CD4-positive, CD25-positive, alpha-beta regulatory T cell (primary cell): ENCODE measurements around the gene HES4. TPM values are rescaled to one million over a fixed set of nuclear protein-coding genes. Genes with fewer than 3 reads are reported as not detected.

Experiments used
- ATAC-seq, 2 donors: fragments of 150-1000 bp; cut with Tn5 transposase; one replicate each; pipeline ENCODE4 v1.10.0; 2021; ENCODE audit warnings: low read depth in 2 of 2, moderate number of reproducible peaks in 2 of 2, moderate library complexity in 1 of 2
- DNase-seq, 3 donors: peaks; one replicate each; pipeline versions ENCODE4 v3.0.0 to v3.0.0-alpha.2; 2012 to 2022; ENCODE audit warnings: mixed read lengths in 1 of 3
- H3K27ac ChIP-seq: one replicate; pipeline ENCODE4 v1.7.0; 2013; ENCODE audit warnings: mild to moderate bottlenecking, low read length; ENCODE audit not compliant: insufficient read depth, poor library complexity, severe bottlenecking
- H3K27me3 ChIP-seq: one replicate; pipeline ENCODE4 v1.7.0; 2013; ENCODE audit warnings: low read length; ENCODE audit not compliant: control insufficient read depth, insufficient read depth
- H3K36me3 ChIP-seq: one replicate; pipeline ENCODE4 v1.7.0; 2013; ENCODE audit warnings: mild to moderate bottlenecking, low read length, moderate library complexity; ENCODE audit not compliant: control insufficient read depth, insufficient read depth
- H3K4me1 ChIP-seq: 2 replicates; pipeline ENCODE4 v1.7.0; 2013; ENCODE audit warnings: mild to moderate bottlenecking, low read length; ENCODE audit not compliant: insufficient read depth, control insufficient read depth, poor library complexity, severe bottlenecking
- H3K4me3 ChIP-seq: one replicate; pipeline ENCODE4 v1.7.0; 2013; ENCODE audit warnings: low read depth, mild to moderate bottlenecking, low read length, moderate library complexity
- H3K9me3 ChIP-seq, 2 experiments: 1 replicate in 1 of 2; 2 replicates in 1 of 2; pipeline ENCODE4 v1.7.0; 2013; ENCODE audit warnings: low read length in 2 of 2, mild to moderate bottlenecking in 1 of 2, moderate library complexity in 1 of 2; ENCODE audit not compliant: control insufficient read depth in 2 of 2
- H3K27ac Mint-ChIP-seq, 3 donors: one replicate each; pipeline ENCODE4 v1.8.0; 2020 to 2022; ENCODE audit warnings: mild to moderate bottlenecking in 3 of 3, mixed read lengths in 3 of 3, moderate library complexity in 2 of 3
- H3K27me3 Mint-ChIP-seq: one replicate; pipeline ENCODE4 v1.8.0; 2022; ENCODE audit warnings: mild to moderate bottlenecking, mixed read lengths
- H3K36me3 Mint-ChIP-seq: one replicate; pipeline ENCODE4 v1.8.0; 2020; ENCODE audit warnings: mixed read lengths
- H3K4me1 Mint-ChIP-seq, 4 donors: one replicate each; pipeline ENCODE4 v1.8.0; 2020 to 2022; ENCODE audit warnings: mixed read lengths in 4 of 4, mild to moderate bottlenecking in 1 of 4
- H3K4me3 Mint-ChIP-seq, 4 donors: one replicate each; pipeline ENCODE4 v1.8.0; 2020 to 2022; ENCODE audit warnings: mild to moderate bottlenecking in 4 of 4, mixed read lengths in 4 of 4, moderate library complexity in 3 of 4
- H3K9me3 Mint-ChIP-seq, 7 donors: one replicate each; pipeline ENCODE4 v1.8.0; 2020 to 2022; ENCODE audit warnings: mixed read lengths in 7 of 7, mild to moderate bottlenecking in 3 of 7, moderate library complexity in 2 of 7
- polyA plus RNA-seq, 4 donors: library from polyadenylated mRNA; unstranded; fragments of 300-500 nt; fragmentation: Illumina TruSeq; gene quantifications; one replicate each; pipeline ENCODE4 v1.2.3, GENCODE V29; 2021
- total RNA-seq: library from RNA; stranded (reverse); gene quantifications from one replicate; pipeline ENCODE4 v1.2.3, GENCODE V29; 2022

HES4 gene
- total and polyA plus RNA-seq, 5 donors from 2014 or later: 0.21 to 25.9 (median 1.2) TPM; not detected in 1

DNA sequence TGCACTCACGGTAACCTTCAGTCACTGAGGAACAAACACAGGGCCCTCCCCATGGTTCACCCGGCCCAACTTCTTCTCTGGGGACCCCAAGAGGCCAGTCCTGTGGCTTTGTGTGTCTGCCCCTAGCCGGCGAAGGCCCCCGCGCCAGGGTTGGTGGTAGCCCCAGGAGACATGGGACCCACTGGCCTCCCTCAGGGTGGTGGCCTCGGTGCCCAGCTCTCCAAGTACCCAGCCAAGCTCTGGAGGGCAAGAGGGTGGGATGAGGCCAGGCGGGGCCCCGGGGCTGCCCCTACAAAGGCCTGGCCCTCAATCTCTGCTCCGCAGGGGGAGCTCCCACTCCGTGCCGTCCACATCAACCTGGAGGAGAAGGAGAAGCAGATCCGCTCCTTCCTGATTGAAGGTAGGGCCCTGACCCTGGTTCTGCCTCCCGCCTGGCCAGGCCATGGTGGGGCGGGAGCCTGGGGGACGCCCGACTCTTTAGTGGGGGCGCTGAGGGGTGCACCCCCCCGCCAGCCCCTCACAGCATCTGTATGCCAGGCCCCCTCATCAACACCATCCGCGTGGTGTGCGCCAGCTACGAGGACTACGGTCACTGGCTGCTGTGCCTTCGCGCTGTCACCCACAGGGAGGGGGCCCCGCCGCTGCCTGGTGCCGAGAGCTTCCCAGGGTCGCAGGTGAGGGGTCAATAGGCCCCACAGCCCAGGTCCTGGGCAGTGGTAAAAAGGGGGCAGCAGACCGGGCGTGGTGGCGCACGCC is 28.0 kb downstream of the HES4 start:
- no peak overlapping the region for H3K4me3 Mint-ChIP-seq
- H3K4me1 Mint-ChIP-seq: peaks cover 0 to 8% (median 0%) of the 10 kb centered on the region in 4 donors
- H3K9me3 Mint-ChIP-seq: no peaks in the 10 kb centered on the region
- H3K27me3 Mint-ChIP-seq: peaks cover 7% of the 10 kb centered on the region
- Histone ChIP-seq H3K27me3 (no peaks in the 10 kb centered on the region), H3K4me1 (peaks cover 14% of the 10 kb centered on the region), H3K4me3 (no peak overlapping the region), H3K9me3 (no peaks in the 10 kb centered on the region), H3K36me3 (no peaks in the 10 kb centered on the region), H3K27ac (no peak overlapping the region)
- ATAC-seq: no peak
- H3K36me3 Mint-ChIP-seq: no peaks in the 10 kb centered on the region
- H3K27ac Mint-ChIP-seq: no peak overlapping the region
- no peak for DNase-seq

DNA sequence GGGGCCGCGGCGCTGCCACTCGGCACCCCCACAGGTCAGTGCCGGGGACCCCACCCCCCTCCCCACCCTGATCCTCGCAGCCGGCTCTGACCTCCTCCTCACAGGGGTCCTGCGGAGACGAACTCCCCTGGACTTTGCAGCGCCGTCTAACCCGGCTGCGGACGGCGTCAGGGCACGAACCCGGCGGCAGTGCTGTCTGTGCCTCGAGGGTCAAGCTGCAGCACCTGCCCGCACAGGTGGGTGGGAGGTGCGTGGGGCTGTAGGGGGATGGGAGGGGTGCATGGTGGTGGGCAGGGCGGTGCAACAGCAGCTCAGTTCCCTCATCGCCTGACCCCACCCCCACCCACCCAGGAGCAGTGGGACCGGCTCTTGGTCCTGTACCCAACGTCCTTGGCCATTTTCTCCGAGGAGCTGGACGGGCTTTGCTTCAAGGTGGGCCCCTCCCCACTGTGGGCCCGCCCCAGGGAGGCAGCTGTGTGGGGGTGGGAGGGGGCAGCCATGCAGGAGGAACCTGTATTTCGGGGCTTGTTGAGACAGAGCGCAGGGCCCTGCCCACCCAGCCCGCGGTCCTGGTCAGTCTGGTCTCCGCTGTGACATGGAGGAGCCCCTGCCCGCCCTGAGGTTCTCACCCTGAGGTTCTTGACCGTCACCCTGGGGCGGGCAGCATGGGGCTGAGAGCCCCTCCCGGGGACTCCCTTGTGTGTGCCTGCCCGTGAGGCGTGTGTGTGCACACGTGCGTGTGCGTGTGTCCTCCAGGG is 28.7 kb downstream of the HES4 start:
- no peak for ATAC-seq
- H3K27ac Mint-ChIP-seq: no peak overlapping the region
- Histone ChIP-seq H3K27me3 (no peaks in the 10 kb centered on the region), H3K4me1 (peaks cover 19% of the 10 kb centered on the region), H3K36me3 (no peaks in the 10 kb centered on the region), H3K9me3 (no peaks in the 10 kb centered on the region), H3K4me3 (no peak overlapping the region), H3K27ac (no peak overlapping the region)
- H3K4me1 Mint-ChIP-seq: peaks cover 0 to 8% (median 0%) of the 10 kb centered on the region in 4 donors
- H3K27me3 Mint-ChIP-seq: peaks cover 7% of the 10 kb centered on the region
- H3K9me3 Mint-ChIP-seq: no peaks in the 10 kb centered on the region
- H3K36me3 Mint-ChIP-seq: no peaks in the 10 kb centered on the region
- DNase-seq: no peak
- no peak overlapping the region for H3K4me3 Mint-ChIP-seq

DNA sequence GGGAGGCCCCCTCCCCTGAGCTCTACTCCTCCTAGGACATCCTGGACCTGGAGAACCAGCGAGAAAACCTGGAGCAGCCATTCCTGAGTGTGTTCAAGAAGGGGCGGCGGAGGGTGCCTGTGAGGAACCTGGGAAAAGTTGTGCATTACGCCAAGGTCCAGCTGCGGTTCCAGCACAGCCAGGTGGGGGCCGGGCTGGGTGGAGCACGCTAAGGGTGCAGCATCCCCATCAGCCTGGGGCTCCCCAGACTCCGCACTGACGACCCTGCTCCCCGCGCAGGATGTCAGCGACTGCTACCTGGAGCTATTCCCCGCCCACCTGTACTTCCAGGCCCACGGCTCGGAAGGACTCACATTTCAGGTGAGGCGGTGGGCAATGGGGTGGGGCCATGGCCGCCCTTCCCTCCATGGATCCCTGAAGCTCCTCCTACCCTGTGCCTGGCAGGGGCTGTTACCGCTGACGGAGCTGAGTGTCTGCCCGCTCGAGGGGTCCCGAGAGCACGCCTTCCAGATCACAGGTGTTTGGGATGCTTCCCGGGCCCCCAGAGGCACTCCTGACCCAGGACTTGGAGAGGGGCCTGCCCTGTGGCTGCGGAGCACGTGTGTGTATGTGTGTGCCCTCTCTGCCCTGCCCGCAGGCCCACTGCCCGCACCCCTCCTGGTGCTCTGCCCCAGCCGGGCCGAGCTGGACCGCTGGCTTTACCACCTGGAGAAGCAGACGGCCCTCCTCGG is 29.5 kb downstream of the HES4 start:
- H3K4me3 Mint-ChIP-seq: no peak overlapping the region
- H3K4me1 ChIP-seq: peaks cover 21% of the 10 kb centered on the region
- no peaks in the 10 kb centered on the region for H3K9me3 ChIP-seq
- no peak for ATAC-seq
- H3K9me3 Mint-ChIP-seq: no peaks in the 10 kb centered on the region
- no peak for DNase-seq
- no peaks in the 10 kb centered on the region for H3K36me3 Mint-ChIP-seq
- peaks cover 0 to 8% (median 0%) of the 10 kb centered on the region in 4 donors for H3K4me1 Mint-ChIP-seq
- no peak overlapping the region for H3K27ac Mint-ChIP-seq
- H3K27me3 Mint-ChIP-seq: peaks cover under 1% of the 10 kb centered on the region
- H3K27me3 ChIP-seq: no peaks in the 10 kb centered on the region
- no peaks in the 10 kb centered on the region for H3K36me3 ChIP-seq
- no peak overlapping the region for H3K4me3 ChIP-seq
- H3K27ac ChIP-seq: no peak overlapping the region

DNA sequence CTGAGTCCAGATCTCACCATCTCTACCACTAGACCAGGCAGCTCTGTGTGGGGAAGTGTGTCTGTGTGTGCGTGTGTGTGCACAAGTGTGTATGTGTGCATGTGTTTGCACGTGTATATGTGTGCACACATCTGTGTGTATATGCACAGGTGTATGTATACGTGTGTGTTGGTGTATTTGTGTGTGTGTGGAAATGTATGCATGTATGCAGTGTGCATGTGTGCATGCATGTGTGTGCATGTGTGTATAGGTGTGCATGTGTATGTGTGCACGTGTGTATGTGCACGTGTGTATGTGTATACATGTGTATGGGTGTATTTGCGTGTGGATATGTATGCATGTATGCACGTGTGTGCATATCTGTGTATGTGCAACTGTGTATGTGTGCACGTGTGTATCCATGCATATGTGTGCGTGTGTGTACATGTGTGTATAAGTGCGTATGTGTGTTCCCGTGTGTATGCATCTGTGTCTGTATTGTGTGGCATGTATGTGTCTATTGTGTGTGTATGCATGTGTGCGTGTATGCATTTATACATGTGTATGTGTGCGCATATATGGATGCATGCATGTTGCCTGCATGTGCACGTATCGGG is 30.5 kb downstream of the HES4 start:
- Mint-ChIP-seq H3K27me3 (no peaks in the 10 kb centered on the region), H3K36me3 (no peaks in the 10 kb centered on the region), H3K4me3 (peak overlapping the region in 1 of 4 donors; percentile 84), H3K27ac (no peak overlapping the region), H3K4me1 (peaks cover 0 to 10% (median 0%) of the 10 kb centered on the region in 4 donors), H3K9me3 (no peaks in the 10 kb centered on the region)
- peaks cover 21% of the 10 kb centered on the region for H3K4me1 ChIP-seq
- no peaks in the 10 kb centered on the region for H3K9me3 ChIP-seq
- ATAC-seq: no peak
- no peak overlapping the region for H3K4me3 ChIP-seq
- H3K27me3 ChIP-seq: no peaks in the 10 kb centered on the region
- DNase-seq: no peak
- H3K27ac ChIP-seq: no peak overlapping the region
- no peaks in the 10 kb centered on the region for H3K36me3 ChIP-seq

DNA sequence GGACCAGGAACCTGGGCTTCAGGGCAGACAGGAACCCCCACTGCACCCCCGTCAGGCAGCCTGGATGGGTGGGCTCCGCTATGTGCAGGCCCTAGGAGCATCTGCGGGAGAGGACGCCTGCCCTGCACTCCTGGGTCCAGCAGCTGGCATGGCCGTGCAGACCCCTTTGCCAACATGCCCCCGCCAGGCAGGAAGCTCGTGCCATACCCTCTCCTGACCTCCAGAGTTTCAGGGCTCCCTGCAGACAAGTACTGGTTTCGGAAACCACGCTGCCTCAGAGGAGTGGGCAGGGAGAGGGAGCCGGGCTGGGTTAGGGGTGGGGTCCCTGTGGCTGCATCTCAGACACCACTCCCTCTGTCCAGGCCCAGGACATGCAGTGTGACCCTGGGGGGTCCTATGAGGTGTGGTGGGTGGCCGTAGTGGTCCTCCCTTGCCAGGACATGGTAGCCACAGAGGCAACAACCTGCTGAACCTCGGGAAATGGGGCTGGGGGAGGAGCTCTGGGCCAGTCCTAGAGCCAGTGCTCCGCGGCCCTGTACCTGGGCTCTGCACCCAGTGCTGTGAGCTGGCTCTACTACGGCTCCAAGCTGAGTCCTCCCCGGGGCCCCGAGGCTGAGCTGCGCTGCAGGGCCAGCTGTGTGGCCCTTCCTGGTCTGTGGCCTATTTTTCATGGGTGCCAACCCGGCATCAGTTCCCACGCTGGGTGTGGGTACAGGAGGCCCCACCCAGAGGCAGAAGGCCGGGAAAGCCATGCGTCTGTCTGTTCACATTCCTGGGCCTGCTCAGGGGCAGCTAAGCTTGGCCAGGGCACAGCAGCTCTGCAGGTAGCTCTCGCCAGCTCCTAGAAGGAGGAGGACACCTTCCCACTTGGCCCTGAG is 32.2 kb downstream of the HES4 start:
- H3K4me3 Mint-ChIP-seq: peak overlapping the region in 3 of 4 donors; percentile 31 to 89 (median 54)
- Histone ChIP-seq H3K4me3 (no peak overlapping the region), H3K27me3 (no peaks in the 10 kb centered on the region), H3K4me1 (peaks cover 21% of the 10 kb centered on the region), H3K9me3 (no peaks in the 10 kb centered on the region), H3K27ac (no peak overlapping the region), H3K36me3 (no peaks in the 10 kb centered on the region)
- H3K27me3 Mint-ChIP-seq: no peaks in the 10 kb centered on the region
- DNase-seq (no peak), ATAC-seq (no peak)
- H3K27ac Mint-ChIP-seq: no peak overlapping the region
- no peaks in the 10 kb centered on the region for H3K36me3 Mint-ChIP-seq
- H3K9me3 Mint-ChIP-seq: no peaks in the 10 kb centered on the region
- H3K4me1 Mint-ChIP-seq: peaks cover 0 to 10% (median 0%) of the 10 kb centered on the region in 4 donors

DNA sequence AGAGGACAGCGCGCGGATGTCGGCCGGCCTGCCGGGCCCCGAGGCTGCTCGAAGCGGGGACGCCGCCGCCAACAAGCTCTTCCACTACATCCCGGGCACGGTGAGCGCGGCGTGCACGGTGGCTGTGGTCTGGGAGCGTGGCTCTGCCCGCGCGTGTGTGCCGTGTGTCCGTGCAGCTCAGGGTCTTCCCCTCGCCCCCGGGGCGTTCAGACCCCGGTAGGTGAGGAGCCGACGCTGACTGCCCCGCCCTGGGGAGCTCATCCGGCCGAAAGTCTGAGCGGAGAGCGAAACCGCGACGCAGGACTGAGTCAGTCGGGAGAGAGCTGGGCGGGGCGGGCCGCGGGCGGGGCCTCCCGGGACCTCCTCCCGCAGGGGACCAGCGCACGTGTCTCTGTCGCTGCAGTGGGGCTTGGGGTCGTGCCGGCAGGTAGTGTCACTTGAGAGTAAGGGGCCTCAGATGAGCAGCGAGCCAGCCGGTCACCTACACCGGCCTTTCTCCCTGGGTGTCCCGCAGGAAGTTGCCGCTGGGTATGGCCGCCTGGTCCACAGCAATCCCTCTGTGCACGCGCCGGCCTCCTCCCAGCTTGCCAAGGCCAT is 33.1 kb downstream of the HES4 start:
- ATAC-seq (peak; percentile 91 to 92), DNase-seq (peak; percentile 52 to 87 (median 65))
- H3K4me3 Mint-ChIP-seq: peak overlapping the region; percentile 54 to 89 (median 79)
- Histone ChIP-seq H3K36me3 (no peaks in the 10 kb centered on the region), H3K4me3 (no peak overlapping the region), H3K4me1 (peaks cover 21% of the 10 kb centered on the region), H3K27ac (peak overlapping the region; percentile 68), H3K9me3 (no peaks in the 10 kb centered on the region), H3K27me3 (no peaks in the 10 kb centered on the region)
- no peaks in the 10 kb centered on the region for H3K36me3 Mint-ChIP-seq
- peaks cover 0 to 14% (median 0%) of the 10 kb centered on the region in 4 donors for H3K4me1 Mint-ChIP-seq
- H3K27me3 Mint-ChIP-seq: no peaks in the 10 kb centered on the region
- H3K27ac Mint-ChIP-seq: no peak overlapping the region
- H3K9me3 Mint-ChIP-seq: no peaks in the 10 kb centered on the region
